Measurements from ENCODE around the gene ADGRG1. TPM values are rescaled to one million over a fixed set of nuclear protein-coding genes. Genes with fewer than 3 reads are reported as not detected.

The ADGRG1 gene
- total RNA-seq, 1 experiment from 2014 or later: 13.1 TPM

DNA sequence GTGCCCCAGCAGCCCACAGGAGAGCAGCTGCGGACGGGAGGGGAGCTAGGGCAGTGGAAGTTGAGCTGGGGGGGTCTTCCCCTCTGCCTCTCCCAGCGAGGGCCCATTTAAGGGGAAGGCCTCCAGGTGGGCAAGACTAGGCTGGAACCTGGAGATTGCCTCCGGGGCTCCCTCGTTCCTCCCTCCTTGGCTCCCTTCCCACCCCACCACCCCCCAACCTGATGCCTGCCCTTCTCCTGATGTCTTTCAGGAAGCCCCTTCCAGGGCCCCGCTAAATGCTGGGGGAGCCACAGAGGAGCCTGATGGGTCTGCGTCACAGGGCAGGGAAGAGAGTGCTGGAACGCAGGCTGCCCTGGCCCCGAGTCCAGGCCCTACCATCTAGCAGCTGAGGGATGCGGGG lies 16.7 kb downstream of the ADGRG1 start:
- no peaks in the 10 kb centered on the region for H3K27me3 ChIP-seq (ENCODE audit: control insufficient read depth, insufficient read depth, low read length)
- intact Hi-C loops (cut with micrococcal nuclease; ENCODE audit: unreplicated experiment) (loop anchor here (5.0 kb wide), 1 partner anchor 68 kb away; no protein-coding TSS in a partner anchor), in situ Hi-C loops (cut with HindIII; ENCODE audit: low pct_unique_long_range_greater_than_20kb, low sequenced_read_pairs) (no loop called here)
- H3K27ac ChIP-seq (ENCODE audit: low read length): no peak overlapping the region
- BruUV-seq (replicated peaks): no TSS peak
- ChIA-PET CTCF (no interaction called here), POLR2A (no interaction called here)
- no peak for ATAC-seq
- H3K4me3 ChIP-seq (ENCODE audit: low read depth in 2 of 2, low read length in 2 of 2): no peak overlapping the region
- no peak for TF ChIP-seq SIN3A (IDR thresholded peaks at IDR 0.05; ENCODE audit: borderline replicate concordance, insufficient read depth, low read depth, low read length)
- no peak for TF ChIP-seq TCF7L2 (IDR thresholded peaks at IDR 0.05; ENCODE audit: low read depth, low read length)
- TF ChIP-seq POLR2AphosphoS5 (IDR thresholded peaks at IDR 0.05; ENCODE audit: low read depth, low read length): no peak
- TF ChIP-seq, protein P1, sequence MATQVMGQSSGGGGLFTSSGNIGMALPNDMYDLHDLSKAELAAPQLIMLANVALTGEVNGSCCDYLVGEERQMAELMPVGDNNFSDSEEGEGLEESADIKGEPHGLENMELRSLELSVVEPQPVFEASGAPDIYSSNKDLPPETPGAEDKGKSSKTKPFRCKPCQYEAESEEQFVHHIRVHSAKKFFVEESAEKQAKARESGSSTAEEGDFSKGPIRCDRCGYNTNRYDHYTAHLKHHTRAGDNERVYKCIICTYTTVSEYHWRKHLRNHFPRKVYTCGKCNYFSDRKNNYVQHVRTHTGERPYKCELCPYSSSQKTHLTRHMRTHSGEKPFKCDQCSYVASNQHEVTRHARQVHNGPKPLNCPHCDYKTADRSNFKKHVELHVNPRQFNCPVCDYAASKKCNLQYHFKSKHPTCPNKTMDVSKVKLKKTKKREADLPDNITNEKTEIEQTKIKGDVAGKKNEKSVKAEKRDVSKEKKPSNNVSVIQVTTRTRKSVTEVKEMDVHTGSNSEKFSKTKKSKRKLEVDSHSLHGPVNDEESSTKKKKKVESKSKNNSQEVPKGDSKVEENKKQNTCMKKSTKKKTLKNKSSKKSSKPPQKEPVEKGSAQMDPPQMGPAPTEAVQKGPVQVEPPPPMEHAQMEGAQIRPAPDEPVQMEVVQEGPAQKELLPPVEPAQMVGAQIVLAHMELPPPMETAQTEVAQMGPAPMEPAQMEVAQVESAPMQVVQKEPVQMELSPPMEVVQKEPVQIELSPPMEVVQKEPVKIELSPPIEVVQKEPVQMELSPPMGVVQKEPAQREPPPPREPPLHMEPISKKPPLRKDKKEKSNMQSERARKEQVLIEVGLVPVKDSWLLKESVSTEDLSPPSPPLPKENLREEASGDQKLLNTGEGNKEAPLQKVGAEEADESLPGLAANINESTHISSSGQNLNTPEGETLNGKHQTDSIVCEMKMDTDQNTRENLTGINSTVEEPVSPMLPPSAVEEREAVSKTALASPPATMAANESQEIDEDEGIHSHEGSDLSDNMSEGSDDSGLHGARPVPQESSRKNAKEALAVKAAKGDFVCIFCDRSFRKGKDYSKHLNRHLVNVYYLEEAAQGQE (IDR thresholded peaks at IDR 0.05; ENCODE audit: insufficient read depth in 1 of 2, low read depth in 2 of 2, low read length in 1 of 2): no peak
- TF ChIP-seq, protein P2, sequence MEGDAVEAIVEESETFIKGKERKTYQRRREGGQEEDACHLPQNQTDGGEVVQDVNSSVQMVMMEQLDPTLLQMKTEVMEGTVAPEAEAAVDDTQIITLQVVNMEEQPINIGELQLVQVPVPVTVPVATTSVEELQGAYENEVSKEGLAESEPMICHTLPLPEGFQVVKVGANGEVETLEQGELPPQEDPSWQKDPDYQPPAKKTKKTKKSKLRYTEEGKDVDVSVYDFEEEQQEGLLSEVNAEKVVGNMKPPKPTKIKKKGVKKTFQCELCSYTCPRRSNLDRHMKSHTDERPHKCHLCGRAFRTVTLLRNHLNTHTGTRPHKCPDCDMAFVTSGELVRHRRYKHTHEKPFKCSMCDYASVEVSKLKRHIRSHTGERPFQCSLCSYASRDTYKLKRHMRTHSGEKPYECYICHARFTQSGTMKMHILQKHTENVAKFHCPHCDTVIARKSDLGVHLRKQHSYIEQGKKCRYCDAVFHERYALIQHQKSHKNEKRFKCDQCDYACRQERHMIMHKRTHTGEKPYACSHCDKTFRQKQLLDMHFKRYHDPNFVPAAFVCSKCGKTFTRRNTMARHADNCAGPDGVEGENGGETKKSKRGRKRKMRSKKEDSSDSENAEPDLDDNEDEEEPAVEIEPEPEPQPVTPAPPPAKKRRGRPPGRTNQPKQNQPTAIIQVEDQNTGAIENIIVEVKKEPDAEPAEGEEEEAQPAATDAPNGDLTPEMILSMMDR (IDR thresholded peaks at IDR 0.05): no peak
- DNase-seq (ENCODE audit: low read depth, low spot score): no peak
- peaks cover 4% of the 10 kb centered on the region for H3K4me1 ChIP-seq (ENCODE audit: control insufficient read depth, insufficient read depth, low read length)
- H3K36me3 ChIP-seq (ENCODE audit: control insufficient read depth, insufficient read depth, low read length): no peaks in the 10 kb centered on the region
- no peaks in the 10 kb centered on the region for H3K9me3 ChIP-seq (ENCODE audit: control insufficient read depth, insufficient read depth, low read depth, low read length)

DNA sequence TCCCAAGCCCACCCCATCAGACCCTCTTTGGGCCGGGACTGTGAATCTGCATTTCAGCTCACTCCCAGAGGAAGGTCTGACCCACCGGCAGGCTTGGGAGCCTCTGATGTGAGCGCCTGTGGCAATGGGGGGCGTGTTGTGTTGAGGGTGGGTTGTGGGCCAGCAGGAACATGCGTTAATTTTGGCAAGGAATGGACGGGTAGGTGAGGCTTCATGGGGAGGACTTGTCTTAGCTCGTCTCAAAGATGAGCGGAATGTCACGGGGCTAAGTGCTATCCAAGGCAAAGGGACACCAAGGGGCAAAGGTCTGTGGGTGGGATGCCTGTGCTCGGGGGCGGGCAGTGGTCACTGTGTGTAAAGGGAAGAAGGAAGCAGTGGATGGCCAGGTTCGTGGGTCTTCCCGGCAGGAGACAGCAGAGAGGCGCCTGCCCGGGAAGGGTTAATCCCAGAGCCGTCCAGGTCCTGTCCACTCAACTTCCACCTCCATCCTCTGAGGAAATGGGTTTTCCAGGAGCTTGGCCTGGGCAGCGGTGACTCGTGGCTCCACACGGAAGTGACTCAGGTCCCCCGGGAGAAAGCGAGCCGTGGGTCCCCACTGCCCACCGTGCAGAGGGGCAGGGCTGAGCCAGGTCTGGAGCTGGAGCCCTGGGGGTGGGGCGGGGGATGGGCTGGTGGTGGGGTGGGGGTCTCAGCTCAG lies 17.4 kb downstream of the ADGRG1 start:
- no peak for TF ChIP-seq TCF7L2 (IDR thresholded peaks at IDR 0.05; ENCODE audit: low read depth, low read length)
- TF ChIP-seq SIN3A (IDR thresholded peaks at IDR 0.05; ENCODE audit: borderline replicate concordance, insufficient read depth, low read depth, low read length): no peak
- no peak for TF ChIP-seq POLR2AphosphoS5 (IDR thresholded peaks at IDR 0.05; ENCODE audit: low read depth, low read length)
- TF ChIP-seq, protein P1 (IDR thresholded peaks at IDR 0.05; ENCODE audit: insufficient read depth in 1 of 2, low read depth in 2 of 2, low read length in 1 of 2): no peak
- TF ChIP-seq, protein P2 (IDR thresholded peaks at IDR 0.05): no peak
- DNase-seq (ENCODE audit: low read depth, low spot score) (no peak), ATAC-seq (peak; percentile 43; the same call in 1 of the 2 replicates)
- BruUV-seq (replicated peaks): no TSS peak
- H3K27ac ChIP-seq (ENCODE audit: low read length): no peak overlapping the region
- CTCF ChIA-PET: interaction anchor here (0.6 kb wide), 1 partner anchor 63 kb away, joined by 3 read pairs; no protein-coding TSS in a partner anchor
- in situ Hi-C loops (cut with HindIII; ENCODE audit: low pct_unique_long_range_greater_than_20kb, low sequenced_read_pairs): no loop called here
- H3K9me3 ChIP-seq (ENCODE audit: control insufficient read depth, insufficient read depth, low read depth, low read length): no peaks in the 10 kb centered on the region
- H3K27me3 ChIP-seq (ENCODE audit: control insufficient read depth, insufficient read depth, low read length): no peaks in the 10 kb centered on the region
- POLR2A ChIA-PET: interaction anchor here (0.6 kb wide), 1 partner anchor 659 kb away, joined by 6 read pairs; no protein-coding TSS in a partner anchor
- H3K4me1 ChIP-seq (ENCODE audit: control insufficient read depth, insufficient read depth, low read length): peaks cover 4% of the 10 kb centered on the region
- intact Hi-C loops (cut with micrococcal nuclease; ENCODE audit: unreplicated experiment): loop anchor here (5.0 kb wide), 1 partner anchor 69 kb away; no protein-coding TSS in a partner anchor
- H3K36me3 ChIP-seq (ENCODE audit: control insufficient read depth, insufficient read depth, low read length): no peaks in the 10 kb centered on the region
- H3K4me3 ChIP-seq (ENCODE audit: low read depth in 2 of 2, low read length in 2 of 2): no peak overlapping the region
